Measurements from ENCODE around the gene SMIM41. TPM values are rescaled to one million over a fixed set of nuclear protein-coding genes. Genes with fewer than 3 reads are reported as not detected.
"Not testable (repeated sequence)": the region's sequence is repeated elsewhere in the genome, so short reads cannot be mapped to it uniquely, and the experiment has no call there.

The SMIM41 gene
- polyA plus RNA-seq, 3 donors from 2014 or later, result not detected

DNA sequence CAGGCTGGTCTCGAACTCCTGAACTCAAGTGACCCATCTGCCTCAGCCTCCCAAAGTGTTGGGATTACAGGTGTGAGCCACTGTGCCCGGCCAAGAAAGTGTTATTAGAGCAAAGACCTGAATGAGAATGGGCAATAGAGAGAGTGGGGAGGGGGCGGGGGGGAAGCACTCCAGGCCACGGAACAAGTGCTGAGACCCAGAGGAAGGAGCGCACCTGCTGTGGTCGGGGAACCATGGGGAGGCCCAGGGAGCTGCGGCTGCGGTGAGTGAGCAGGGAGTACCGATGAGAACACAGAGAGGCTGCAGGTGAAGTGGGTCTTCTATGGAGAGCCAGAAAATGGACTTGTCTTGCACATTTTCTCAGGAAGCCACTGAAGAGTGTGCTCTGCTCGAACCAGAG lies 10.8 kb downstream of the SMIM41 start:
- Mint-ChIP-seq H3K36me3 (peaks cover 0 to 3% (median 0%) of the 10 kb centered on the region in 3 donors), H3K4me1 (no peaks in the 10 kb centered on the region), H3K27ac (no peak overlapping the region), H3K4me3 (no peak overlapping the region), H3K9me3 (no peaks in the 10 kb centered on the region), H3K27me3 (ENCODE audit: low read depth in 3 of 3) (peaks cover 7 to 11% (median 9%) of the 10 kb centered on the region in 3 donors)
- no peak for DNase-seq

DNA sequence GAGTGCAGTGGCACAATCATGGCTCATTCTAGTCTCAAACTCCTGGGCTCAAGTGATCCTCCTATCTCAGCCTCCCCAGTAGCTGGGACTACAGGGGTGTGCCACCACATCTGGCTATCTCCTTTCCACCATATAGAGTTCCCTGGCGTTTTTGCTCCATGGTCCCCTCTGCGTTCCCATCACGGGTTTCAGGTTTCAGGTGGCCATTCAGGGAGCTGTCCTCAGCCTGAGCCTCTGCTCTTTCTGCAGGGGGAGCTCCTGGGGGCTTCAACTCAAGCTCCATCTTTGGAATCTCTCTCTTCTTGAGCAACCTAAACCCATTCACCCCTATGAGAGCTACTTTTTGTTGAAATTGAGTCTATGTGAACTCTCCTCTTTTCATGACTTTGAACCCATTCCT lies 11.6 kb downstream of the SMIM41 start:
- no peak overlapping the region for H3K27ac Mint-ChIP-seq
- peaks cover 0 to 3% (median 0%) of the 10 kb centered on the region in 3 donors for H3K36me3 Mint-ChIP-seq
- H3K27me3 Mint-ChIP-seq (ENCODE audit: low read depth in 3 of 3), result peaks cover 7 to 11% (median 9%) of the 10 kb centered on the region in 3 donors
- H3K4me1 Mint-ChIP-seq, result no peaks in the 10 kb centered on the region
- no peak for DNase-seq
- H3K9me3 Mint-ChIP-seq, result no peaks in the 10 kb centered on the region
- no peak overlapping the region for H3K4me3 Mint-ChIP-seq

DNA sequence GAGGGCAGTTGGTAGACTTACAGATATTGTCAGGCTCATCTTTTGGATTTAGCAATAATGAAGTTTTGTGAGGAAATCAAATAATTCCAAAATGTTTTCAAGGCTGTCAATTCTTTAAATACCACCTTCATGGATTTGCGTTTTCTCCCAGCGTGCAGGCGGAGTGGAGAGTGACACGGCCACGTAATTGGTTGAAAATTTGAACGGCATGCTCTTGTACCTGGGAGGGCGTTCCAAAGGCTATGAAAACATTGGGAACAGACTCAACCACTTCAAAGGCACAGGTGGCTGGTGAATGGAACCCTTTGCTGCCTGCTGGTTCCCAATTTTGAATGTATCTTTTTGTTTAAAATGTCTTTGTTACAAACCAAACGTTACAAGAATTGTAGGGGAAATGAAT lies 12.4 kb downstream of the SMIM41 start:
- Mint-ChIP-seq H3K27ac (no peak overlapping the region), H3K27me3 (ENCODE audit: low read depth in 3 of 3) (peaks cover 7 to 9% (median 7%) of the 10 kb centered on the region in 3 donors), H3K9me3 (no peaks in the 10 kb centered on the region), H3K4me3 (no peak overlapping the region), H3K36me3 (peaks cover 0 to 3% (median 0%) of the 10 kb centered on the region in 3 donors), H3K4me1 (no peaks in the 10 kb centered on the region)
- no peak for DNase-seq

DNA sequence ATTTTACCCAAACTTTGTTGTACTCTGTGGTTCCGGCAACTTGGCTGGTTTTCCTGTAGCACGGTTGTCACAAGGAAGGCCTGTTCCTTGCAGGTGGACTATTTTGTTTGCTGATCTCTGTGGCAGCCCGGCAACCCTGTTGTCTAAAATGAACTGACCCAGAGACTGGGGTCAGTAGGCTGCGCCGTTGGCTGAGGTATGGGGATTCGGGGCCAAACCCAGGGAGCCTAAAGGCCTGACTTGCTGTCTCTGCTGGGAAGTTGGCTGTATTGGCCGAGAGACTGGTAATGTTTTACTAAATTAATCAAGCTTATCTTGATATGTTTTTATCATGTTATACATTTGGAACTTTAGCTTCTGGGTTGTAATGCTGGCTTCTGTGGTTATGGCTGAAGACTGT lies 13.8 kb downstream of the SMIM41 start:
- no peak for DNase-seq
- peaks cover 7 to 9% (median 9%) of the 10 kb centered on the region in 3 donors for H3K27me3 Mint-ChIP-seq (ENCODE audit: low read depth in 3 of 3)
- no peak overlapping the region for H3K4me3 Mint-ChIP-seq
- H3K27ac Mint-ChIP-seq, result no peak overlapping the region
- H3K36me3 Mint-ChIP-seq, result no peaks in the 10 kb centered on the region
- H3K9me3 Mint-ChIP-seq, result no peaks in the 10 kb centered on the region
- H3K4me1 Mint-ChIP-seq, result no peaks in the 10 kb centered on the region

DNA sequence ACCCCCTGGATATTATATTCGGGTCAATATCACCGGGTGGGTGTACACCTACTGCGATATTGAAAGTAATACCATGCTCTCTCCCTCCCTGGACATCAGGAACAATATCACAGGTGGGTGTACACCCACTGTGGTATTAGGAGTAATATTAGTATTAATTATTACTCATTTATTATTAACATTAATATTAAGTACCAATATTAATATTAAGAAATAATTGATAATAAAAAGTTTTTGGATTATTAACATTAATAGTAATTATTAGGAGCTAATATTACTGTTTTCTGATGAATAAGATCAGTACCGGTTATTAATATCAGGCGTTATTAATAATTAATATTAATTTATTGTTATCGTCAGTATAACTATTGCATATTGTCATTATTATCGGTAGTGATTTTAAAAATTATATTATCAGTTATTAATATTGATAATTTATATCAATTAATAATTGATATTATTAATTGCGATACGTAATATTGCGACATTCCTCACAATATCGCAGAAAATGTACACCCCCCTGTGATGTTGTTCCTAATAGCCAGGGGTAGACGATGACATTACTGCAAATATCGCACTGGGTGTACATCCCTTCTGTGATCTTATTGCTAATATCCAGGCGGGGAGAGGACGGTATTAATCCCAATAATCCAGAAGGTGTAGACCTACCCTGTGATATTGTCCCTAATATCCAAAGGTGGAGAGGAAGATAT lies 17.0 kb downstream of the SMIM41 start:
- Mint-ChIP-seq H3K36me3 (no peaks in the 10 kb centered on the region), H3K4me1 (no peaks in the 10 kb centered on the region), H3K27me3 (ENCODE audit: low read depth in 3 of 3) (peaks cover 2 to 7% (median 7%) of the 10 kb centered on the region in 3 donors), H3K27ac (no peak overlapping the region), H3K9me3 (peaks cover 0 to 2% (median 0%) of the 10 kb centered on the region in 6 donors), H3K4me3 (no peak overlapping the region)
- DNase-seq, result no peak

DNA sequence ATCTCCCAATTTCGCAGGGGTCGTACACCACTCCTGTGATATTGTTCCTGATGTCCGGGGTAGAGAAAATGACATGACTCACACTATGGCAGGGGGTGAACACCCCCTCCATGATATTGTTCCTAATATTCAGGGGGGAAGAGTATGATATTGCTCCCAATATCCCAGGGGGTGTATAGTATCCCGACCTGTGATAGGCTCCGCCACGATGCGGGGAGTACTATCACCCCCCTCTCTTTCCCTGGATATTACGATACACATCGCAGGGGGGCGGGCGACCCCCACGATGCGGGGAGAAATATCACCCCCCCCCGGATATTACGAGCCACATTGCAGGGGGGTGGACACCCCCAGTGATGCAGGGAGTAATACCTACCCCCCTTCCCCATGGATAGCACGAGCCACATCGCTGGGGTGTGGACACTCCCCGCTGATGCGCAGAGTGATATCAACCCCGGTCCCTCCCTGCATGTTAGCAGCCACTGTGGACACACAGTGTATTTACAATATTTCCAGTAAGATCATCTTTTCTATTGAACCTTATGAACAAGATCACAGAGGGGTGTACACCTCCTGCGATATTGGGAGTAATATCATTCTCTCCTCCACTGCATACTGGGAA lies 17.7 kb downstream of the SMIM41 start:
- Mint-ChIP-seq H3K9me3 (peaks cover 0 to 2% (median 0%) of the 10 kb centered on the region in 6 donors), H3K36me3 (no peaks in the 10 kb centered on the region), H3K27me3 (ENCODE audit: low read depth in 3 of 3) (peaks cover 2 to 14% (median 7%) of the 10 kb centered on the region in 3 donors), H3K27ac (no peak overlapping the region), H3K4me3 (no peak overlapping the region), H3K4me1 (no peaks in the 10 kb centered on the region)
- no peak for DNase-seq

DNA sequence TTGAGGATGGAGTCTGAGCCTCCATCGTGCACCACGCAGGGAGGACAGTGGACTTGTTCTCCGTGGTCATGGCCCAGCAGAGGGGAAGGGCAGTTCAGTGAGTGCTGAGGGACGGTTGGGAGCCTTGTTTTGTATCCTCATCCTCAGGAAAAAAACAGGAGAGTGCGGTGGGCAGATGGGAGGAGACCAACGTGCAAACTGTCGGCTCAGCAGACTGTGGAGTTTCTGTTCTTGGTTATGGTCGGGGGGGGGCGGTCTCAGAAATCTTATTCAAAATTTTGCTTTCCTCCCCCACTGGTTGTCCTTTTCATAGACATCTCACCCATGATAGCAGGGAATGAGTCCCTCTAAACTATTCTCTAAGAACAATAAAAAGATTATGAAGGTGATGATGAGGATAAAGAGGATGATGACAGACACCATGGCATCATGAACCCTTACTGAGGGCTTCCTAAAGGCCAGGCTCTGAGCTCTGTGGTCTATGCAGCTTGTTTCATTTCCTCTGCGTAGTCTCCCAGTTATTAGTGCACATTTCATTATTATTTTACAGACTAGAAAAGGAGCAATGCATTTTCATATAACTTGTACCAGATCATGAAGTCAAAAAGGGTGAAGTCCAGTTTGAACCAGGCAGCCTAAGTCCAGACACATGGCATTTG lies 25.1 kb downstream of the SMIM41 start:
- H3K27ac Mint-ChIP-seq, DNase-seq, H3K36me3 Mint-ChIP-seq, H3K9me3 Mint-ChIP-seq, H3K4me1 Mint-ChIP-seq, H3K4me3 Mint-ChIP-seq: not testable (repeated sequence)
- H3K27me3 Mint-ChIP-seq (ENCODE audit: low read depth in 3 of 3), result peaks cover 5 to 29% (median 12%) of the 10 kb centered on the region in 3 donors

DNA sequence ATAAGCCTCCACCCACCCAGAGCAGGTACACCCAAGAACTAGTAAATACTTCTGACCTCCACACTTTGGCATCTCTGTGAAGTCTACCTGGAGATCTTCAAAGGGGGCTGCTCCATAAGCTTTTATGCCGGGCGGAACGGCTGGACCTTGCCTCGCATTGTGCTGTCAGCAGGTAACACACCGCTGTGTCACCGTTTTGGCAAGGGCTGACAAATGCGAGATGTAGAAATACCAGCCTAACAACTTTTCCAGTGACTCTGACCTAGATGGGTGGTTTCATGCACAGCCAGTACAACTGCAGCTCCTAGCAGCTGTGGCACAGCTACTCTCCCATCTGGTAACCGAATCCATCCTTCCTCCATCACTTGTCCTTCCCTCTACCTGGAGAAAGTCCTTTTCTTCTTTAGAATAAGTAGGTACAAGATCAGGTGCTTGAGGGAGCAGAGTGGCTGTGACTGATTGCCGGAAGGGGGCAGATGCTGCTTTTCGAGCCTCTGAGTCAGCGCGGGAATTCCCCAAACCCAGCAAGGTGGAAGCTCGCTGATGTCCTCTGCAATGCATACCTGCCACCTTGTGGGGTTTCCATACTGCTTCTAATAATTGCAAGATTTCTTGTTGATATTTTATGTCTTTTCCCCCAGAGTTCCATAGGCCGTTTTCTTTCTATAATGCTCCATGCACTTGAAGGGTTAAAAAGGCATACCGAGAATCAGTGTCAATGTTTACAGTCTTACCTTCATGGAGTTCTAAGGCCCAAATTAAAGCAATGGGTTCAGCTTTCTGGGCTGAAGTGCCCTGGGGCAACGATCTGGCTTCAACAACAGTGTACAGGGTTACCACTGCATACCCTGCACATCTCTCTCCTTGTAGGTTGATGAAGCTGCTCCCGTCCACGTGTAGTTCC lies 37.0 kb downstream of the SMIM41 start:
- not testable (repeated sequence) for H3K4me1 Mint-ChIP-seq, H3K36me3 Mint-ChIP-seq, H3K4me3 Mint-ChIP-seq, H3K9me3 Mint-ChIP-seq, H3K27ac Mint-ChIP-seq, DNase-seq
- H3K27me3 Mint-ChIP-seq (ENCODE audit: low read depth in 3 of 3), result peaks cover 0 to 20% (median 2%) of the 10 kb centered on the region in 3 donors

DNA sequence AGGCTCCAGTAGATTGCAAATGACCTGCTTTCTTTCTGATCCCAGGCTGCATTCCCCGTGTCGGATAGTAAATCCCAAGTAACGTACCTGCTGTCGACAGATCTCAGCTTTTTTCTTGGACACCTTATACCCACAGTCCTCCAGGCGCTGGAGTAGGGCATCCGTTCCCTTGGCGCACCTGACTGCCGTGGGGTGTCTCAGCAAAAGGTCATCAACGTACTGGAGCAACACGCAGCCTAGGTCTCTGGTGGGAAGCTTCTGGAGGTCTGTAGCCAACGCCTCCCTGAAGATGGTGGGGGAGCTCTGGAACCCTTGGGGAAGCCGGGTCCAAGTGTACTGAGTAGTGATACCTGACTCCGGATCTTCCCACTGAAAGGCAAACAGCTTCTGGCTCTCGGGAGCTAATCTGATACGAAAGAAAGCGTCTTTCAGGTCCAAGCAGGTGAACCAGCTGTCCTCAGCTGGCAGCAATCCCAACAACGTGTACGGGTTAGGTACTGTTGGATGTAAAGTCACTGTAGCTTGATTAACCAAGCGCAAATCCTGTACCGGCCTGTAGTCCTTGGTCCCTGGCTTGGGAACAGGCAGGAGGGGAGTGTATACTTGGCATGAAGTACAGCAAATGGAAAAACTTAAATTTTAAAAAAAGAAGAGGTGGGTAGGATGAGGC lies 38.4 kb downstream of the SMIM41 start:
- H3K9me3 Mint-ChIP-seq, H3K4me3 Mint-ChIP-seq, H3K4me1 Mint-ChIP-seq, H3K27ac Mint-ChIP-seq, H3K36me3 Mint-ChIP-seq, DNase-seq: not testable (repeated sequence)
- H3K27me3 Mint-ChIP-seq (ENCODE audit: low read depth in 3 of 3), result peaks cover 0 to 26% (median 2%) of the 10 kb centered on the region in 3 donors

DNA sequence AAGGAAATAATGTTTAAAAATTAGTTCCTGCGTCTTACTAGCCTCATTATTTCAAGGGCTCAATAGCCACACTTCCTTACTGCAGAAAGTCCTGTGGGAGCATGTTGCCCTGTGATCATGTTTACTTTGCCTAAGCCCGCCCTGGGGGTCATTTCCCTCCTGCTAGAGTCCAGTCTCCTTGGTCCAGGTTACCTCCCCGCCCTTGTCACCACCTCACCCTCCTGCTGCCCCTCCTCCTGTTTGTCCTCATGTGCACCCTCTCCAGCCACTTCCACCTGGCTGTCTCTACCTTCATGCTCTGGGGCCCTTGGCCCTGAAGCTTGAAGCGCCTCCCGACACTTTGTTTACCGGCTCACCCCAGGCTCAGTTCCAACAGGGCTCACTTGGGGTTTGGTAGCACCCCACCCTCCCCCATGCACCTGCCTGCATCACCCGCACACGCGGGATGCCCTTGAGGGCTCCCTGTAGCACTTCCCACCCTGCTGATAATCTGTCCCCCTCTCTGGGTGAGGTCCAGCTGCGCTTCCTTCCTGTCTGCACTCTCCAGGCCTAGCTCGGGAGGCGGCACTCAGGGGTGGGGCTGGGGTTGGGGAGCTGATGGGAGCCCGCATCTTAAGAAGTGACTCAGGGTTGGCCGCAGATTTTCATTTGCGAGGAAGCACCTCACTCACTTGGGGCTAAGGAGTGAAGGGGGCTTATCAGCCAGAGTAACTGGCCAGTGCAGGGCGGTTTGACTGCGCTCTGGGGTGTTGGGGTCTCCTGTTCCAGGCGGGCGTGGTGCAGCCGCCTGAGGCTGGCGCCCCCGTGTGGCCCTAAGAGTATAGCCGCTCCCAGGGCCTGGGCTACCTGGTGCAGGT lies 40.1 kb downstream of the SMIM41 start:
- H3K27ac Mint-ChIP-seq, result no peak overlapping the region
- no peak for DNase-seq
- no peak overlapping the region for H3K4me3 Mint-ChIP-seq
- H3K36me3 Mint-ChIP-seq, result no peaks in the 10 kb centered on the region
- H3K27me3 Mint-ChIP-seq (ENCODE audit: low read depth in 3 of 3), result peaks cover 0 to 28% (median 3%) of the 10 kb centered on the region in 3 donors
- peaks cover 0 to 2% (median 0%) of the 10 kb centered on the region in 6 donors for H3K9me3 Mint-ChIP-seq
- no peaks in the 10 kb centered on the region for H3K4me1 Mint-ChIP-seq

DNA sequence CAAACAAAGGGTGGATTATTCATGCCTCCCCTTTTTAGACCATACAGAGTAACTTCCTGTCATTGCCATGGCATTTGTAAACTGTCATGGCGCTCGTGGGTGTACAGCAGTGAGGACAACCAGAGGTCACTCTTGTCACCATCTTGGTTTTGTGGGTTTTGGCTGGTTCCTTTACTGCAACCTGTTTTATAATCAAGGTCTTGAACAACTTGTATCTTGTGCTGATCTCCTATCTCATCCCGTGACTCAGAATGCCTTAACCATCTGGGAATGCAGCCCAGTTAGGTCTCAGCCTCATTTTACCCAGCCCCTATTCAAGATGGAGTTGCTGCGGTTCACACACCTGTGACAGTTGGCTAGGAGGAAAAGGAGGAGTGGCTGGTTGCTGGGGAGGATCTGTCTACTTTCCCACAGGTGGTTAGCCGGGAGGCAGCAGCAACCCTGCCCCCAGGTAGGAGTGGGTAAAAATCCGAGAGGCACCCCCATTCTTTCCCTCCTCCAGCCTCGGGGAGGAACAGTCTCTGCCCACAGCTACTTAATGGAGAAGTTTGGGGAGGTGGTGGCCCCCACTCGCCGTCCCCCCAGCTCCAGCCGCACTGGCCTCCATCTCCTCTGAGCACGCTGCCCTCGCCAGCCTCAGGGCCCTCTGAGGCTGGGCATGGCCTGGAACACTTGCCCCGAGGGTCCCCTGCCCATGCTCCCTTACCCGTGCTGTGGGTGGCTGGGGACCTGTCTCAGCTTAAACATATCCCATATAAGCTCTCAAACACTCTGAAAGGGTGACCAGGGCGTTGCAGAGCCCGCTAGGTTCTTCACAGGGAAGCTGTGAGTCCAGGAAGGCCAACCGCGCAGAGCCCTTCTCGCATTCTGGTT lies 41.7 kb downstream of the SMIM41 start:
- DNase-seq, result no peak
- H3K9me3 Mint-ChIP-seq, result peaks cover 0 to 2% (median 0%) of the 10 kb centered on the region in 6 donors
- H3K27ac Mint-ChIP-seq, result no peak overlapping the region
- no peak overlapping the region for H3K4me3 Mint-ChIP-seq
- H3K4me1 Mint-ChIP-seq, result no peaks in the 10 kb centered on the region
- peaks cover 1 to 19% (median 11%) of the 10 kb centered on the region in 3 donors for H3K27me3 Mint-ChIP-seq (ENCODE audit: low read depth in 3 of 3)
- no peaks in the 10 kb centered on the region for H3K36me3 Mint-ChIP-seq
